ENCODE results near the gene DLGAP1. TPM values are rescaled to one million over a fixed set of nuclear protein-coding genes. Genes with fewer than 3 reads are reported as not detected.

The DLGAP1 gene
- total RNA-seq, 2 experiments from 2014 or later, result 0.31 to 0.36 TPM

DNA sequence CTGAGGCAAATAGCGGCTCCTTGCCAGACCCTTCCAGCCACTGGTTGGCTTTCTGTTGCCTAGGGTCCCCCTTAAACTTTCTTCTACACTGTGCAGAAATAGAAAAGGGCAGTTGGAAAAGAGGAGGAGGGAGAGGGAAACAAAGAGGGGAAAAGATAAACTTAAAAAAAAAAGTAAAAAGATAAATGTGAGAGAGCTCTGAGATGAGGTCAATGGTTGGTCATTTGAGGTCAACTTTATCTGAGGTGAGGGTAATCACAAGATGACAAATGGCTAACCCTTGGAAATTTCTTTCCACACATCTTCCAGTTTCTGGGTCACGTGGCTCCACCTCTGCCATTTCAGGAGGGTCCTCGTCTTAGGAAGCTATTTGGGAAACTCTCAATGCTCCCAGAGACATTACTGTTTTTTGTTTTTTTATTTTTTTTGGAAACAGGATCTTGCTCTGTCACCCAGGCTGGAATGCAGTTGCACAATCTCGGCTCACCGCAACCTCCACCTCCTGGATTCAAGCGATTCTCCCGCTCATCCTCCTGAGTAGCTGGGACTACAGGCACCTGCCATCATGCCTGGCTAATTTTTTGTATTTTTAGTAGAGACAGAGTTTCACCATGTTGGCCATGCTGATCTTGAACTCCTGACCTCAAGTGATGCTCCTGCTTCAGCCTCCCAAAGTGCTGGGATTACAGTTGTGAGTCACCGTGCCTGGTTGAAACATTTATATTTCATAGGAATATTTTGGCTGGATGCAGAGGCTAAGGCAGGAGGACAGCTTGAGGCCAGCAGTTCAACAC is 805.3 kb downstream of the DLGAP1 start:
- H3K27me3 Mint-ChIP-seq, result no peaks in the 10 kb centered on the region
- Histone ChIP-seq H3K4me3 (ENCODE audit: low read length) (no peak overlapping the region), H3K4me1 (ENCODE audit: insufficient read depth, low read length) (no peaks in the 10 kb centered on the region), H3K9me3 (ENCODE audit: control insufficient read depth in 1 of 2, insufficient read depth in 1 of 2, low read length in 2 of 2) (no peaks in the 10 kb centered on the region), H3K27me3 (ENCODE audit: control insufficient read depth in 1 of 2, insufficient read depth in 2 of 2, low read length in 2 of 2) (no peaks in the 10 kb centered on the region), H3K36me3 (ENCODE audit: insufficient read depth, low read length) (no peaks in the 10 kb centered on the region), H3K27ac (ENCODE audit: low read depth in 1 of 2, low read length in 2 of 2) (no peak overlapping the region)
- TF ChIP-seq, protein P1, sequence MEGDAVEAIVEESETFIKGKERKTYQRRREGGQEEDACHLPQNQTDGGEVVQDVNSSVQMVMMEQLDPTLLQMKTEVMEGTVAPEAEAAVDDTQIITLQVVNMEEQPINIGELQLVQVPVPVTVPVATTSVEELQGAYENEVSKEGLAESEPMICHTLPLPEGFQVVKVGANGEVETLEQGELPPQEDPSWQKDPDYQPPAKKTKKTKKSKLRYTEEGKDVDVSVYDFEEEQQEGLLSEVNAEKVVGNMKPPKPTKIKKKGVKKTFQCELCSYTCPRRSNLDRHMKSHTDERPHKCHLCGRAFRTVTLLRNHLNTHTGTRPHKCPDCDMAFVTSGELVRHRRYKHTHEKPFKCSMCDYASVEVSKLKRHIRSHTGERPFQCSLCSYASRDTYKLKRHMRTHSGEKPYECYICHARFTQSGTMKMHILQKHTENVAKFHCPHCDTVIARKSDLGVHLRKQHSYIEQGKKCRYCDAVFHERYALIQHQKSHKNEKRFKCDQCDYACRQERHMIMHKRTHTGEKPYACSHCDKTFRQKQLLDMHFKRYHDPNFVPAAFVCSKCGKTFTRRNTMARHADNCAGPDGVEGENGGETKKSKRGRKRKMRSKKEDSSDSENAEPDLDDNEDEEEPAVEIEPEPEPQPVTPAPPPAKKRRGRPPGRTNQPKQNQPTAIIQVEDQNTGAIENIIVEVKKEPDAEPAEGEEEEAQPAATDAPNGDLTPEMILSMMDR (IDR thresholded peaks at IDR 0.05), result no peak
- no peak overlapping the region for H3K27ac Mint-ChIP-seq
- no peak for DNase-seq
- no peaks in the 10 kb centered on the region for H3K9me3 Mint-ChIP-seq
- no peaks in the 10 kb centered on the region for H3K36me3 Mint-ChIP-seq (ENCODE audit: low read depth)
- intact Hi-C loops (cut with DNase I, micrococcal nuclease), result no loop called here
- H3K4me1 Mint-ChIP-seq (ENCODE audit: low read depth), result no peaks in the 10 kb centered on the region
- ChIA-PET CTCF (no interaction called here), POLR2A (no interaction called here)
- H3K4me3 Mint-ChIP-seq, result no peak overlapping the region
- ATAC-seq (ENCODE audit: poor library complexity), result no peak

DNA sequence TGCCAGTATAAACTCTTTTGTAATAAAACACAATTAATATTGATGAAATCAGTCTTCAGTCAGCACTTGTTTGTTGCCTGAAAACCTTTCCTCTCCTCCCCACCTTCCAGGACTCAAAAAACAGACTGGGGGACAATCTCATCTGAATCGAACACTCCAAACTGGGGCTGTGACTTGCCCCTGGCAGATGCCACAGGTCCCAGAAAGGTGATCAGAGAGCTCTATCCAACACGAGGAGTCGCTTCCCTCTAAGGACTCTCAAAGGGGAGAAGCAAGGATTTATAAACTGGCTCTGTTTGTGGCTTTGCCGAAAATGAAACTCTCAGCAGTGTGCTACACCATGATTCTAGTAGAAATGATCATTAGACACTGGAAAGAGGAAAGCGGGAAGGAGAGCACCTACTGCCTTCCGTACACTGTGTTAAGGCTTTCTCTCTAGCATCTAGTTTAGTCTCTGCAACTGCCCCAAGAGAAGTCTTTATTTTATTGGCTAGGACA is 805.9 kb downstream of the DLGAP1 start:
- intact Hi-C loops (cut with DNase I, micrococcal nuclease), result no loop called here
- ChIA-PET POLR2A (no interaction called here), CTCF (no interaction called here)
- ATAC-seq (ENCODE audit: poor library complexity) (no peak), DNase-seq (no peak)
- no peaks in the 10 kb centered on the region for H3K27me3 ChIP-seq (ENCODE audit: control insufficient read depth in 1 of 2, insufficient read depth in 2 of 2, low read length in 2 of 2)
- Mint-ChIP-seq H3K4me3 (no peak overlapping the region), H3K9me3 (no peaks in the 10 kb centered on the region), H3K4me1 (ENCODE audit: low read depth) (no peaks in the 10 kb centered on the region), H3K27me3 (no peaks in the 10 kb centered on the region), H3K27ac (no peak overlapping the region), H3K36me3 (ENCODE audit: low read depth) (no peaks in the 10 kb centered on the region)
- no peak overlapping the region for H3K4me3 ChIP-seq (ENCODE audit: low read length)
- no peaks in the 10 kb centered on the region for H3K36me3 ChIP-seq (ENCODE audit: insufficient read depth, low read length)
- TF ChIP-seq, protein P1 (IDR thresholded peaks at IDR 0.05), result no peak
- no peak overlapping the region for H3K27ac ChIP-seq (ENCODE audit: low read depth in 1 of 2, low read length in 2 of 2)
- H3K9me3 ChIP-seq (ENCODE audit: control insufficient read depth in 1 of 2, insufficient read depth in 1 of 2, low read length in 2 of 2), result no peaks in the 10 kb centered on the region
- no peaks in the 10 kb centered on the region for H3K4me1 ChIP-seq (ENCODE audit: insufficient read depth, low read length)

DNA sequence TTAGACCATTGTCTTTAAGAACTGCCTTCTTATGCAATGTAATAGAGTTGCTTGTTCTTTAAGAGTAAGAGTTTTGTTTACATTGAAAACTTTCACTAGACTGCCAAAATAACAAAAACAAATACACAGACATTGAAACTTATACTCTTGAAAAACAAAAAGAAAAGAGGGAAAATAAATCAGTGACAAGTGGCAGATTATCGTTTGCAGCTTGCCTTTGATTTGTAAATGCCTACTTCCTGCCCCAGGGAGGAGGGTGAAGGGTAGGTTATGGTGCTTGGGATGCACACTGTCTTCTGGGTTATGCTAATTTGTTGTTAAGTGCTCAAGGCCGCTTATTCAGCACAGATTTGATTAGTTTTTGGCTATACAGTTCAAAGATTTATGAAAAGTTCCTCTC is 806.5 kb downstream of the DLGAP1 start:
- Mint-ChIP-seq H3K4me1 (ENCODE audit: low read depth) (no peaks in the 10 kb centered on the region), H3K36me3 (ENCODE audit: low read depth) (no peaks in the 10 kb centered on the region), H3K4me3 (no peak overlapping the region), H3K9me3 (no peaks in the 10 kb centered on the region), H3K27me3 (no peaks in the 10 kb centered on the region), H3K27ac (no peak overlapping the region)
- intact Hi-C loops (cut with DNase I, micrococcal nuclease), result no loop called here
- DNase-seq (no peak), ATAC-seq (ENCODE audit: poor library complexity) (no peak)
- Histone ChIP-seq H3K9me3 (ENCODE audit: control insufficient read depth in 1 of 2, insufficient read depth in 1 of 2, low read length in 2 of 2) (no peaks in the 10 kb centered on the region), H3K27me3 (ENCODE audit: control insufficient read depth in 1 of 2, insufficient read depth in 2 of 2, low read length in 2 of 2) (no peaks in the 10 kb centered on the region), H3K27ac (ENCODE audit: low read depth in 1 of 2, low read length in 2 of 2) (no peak overlapping the region), H3K4me3 (ENCODE audit: low read length) (no peak overlapping the region), H3K4me1 (ENCODE audit: insufficient read depth, low read length) (no peaks in the 10 kb centered on the region), H3K36me3 (ENCODE audit: insufficient read depth, low read length) (no peaks in the 10 kb centered on the region)
- CTCF ChIA-PET, result no interaction called here
- TF ChIP-seq, protein P1 (IDR thresholded peaks at IDR 0.05), result no peak
- POLR2A ChIA-PET, result no interaction called here

All from CD4-positive, alpha-beta T cell (primary cell).